Measurements from ENCODE around the gene NRIP3.
"Not testable (repeated sequence)": the region's sequence is repeated elsewhere in the genome, so short reads cannot be mapped to it uniquely, and the experiment has no call there.

NRIP3 gene

GRCh38 chr11:9017773-9018172 lies 14.0 kb upstream of the NRIP3 start:
- H3K4me3 ChIP-seq (ENCODE audit: low read depth, low read length), result no peak overlapping the region
- DNase-seq (ENCODE audit: low read depth), result peak; percentile 7

DNA sequence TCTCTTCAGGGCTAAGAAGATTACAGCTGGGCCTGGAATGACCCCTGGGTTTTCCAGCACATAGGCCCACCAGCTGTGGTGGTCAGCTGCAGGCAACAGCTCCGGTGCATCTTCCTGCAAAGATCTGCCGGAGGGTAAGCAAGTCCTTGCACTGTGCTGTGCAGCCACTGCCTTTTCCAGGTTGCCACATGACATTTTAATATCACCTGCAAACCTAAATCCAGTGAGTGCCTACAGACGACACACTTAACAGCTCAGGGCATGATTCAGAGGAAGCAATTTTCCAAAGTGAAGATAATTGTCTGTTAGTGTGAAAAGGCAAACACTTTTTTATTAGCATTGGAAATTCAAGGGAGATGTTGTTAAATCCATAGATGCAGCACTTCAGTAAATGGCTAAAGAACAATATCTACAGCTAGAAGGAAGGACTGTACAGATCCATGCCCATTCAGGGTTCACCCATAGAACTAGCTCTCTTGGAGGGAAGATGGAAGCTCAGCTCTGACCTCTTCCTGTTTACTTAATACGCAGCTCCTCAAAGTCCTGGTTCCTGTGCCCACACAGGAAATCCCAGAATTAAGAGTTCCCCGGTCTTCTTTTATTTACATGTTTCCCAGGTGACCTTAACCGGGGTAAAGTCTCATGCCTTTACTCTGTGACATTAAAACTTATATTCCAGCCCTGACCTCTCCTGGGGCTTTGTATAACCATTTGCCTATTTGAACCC lies 13.3 kb upstream of the NRIP3 start:
- no peak for DNase-seq (ENCODE audit: low read depth)
- H3K4me3 ChIP-seq (ENCODE audit: low read depth, low read length), result no peak overlapping the region

- peak; percentile 31 for DNase-seq (ENCODE audit: low read depth)
Observed at GRCh38 chr11:9015677-9016076, 11.9 kb upstream of the NRIP3 start.

DNA sequence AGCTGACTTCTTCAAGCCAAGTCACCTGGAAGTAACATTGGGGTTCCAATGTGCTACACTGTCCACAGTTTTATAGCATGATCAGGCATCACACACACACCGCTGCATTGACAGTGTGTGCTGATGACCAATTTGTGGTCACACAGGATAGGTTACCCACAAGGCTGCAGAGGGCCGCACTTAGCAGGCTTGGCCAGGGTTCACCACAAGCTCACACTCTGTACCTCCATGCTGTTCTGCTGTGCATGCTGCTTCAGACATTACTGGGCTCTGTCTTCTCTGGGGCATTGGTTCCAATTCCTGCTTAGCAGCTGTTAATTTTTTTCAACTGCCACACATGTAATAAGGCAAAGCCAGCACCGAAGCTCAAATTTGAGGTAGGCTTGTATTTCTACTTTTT lies 11.0 kb upstream of the NRIP3 start:
- no peak for DNase-seq (ENCODE audit: low read depth)
- no peak overlapping the region for H3K4me3 ChIP-seq (ENCODE audit: low read depth, low read length)

More at GRCh38 chr11:9015677-9016076, 11.9 kb upstream of the NRIP3 start:
- no peak overlapping the region for H3K4me3 ChIP-seq (ENCODE audit: low read depth, low read length)

GRCh38 chr11:9013373-9013772 lies 9.6 kb upstream of the NRIP3 start:
- H3K4me3 ChIP-seq (ENCODE audit: low read depth, low read length), result no peak overlapping the region
- no peak for DNase-seq (ENCODE audit: low read depth)

DNA sequence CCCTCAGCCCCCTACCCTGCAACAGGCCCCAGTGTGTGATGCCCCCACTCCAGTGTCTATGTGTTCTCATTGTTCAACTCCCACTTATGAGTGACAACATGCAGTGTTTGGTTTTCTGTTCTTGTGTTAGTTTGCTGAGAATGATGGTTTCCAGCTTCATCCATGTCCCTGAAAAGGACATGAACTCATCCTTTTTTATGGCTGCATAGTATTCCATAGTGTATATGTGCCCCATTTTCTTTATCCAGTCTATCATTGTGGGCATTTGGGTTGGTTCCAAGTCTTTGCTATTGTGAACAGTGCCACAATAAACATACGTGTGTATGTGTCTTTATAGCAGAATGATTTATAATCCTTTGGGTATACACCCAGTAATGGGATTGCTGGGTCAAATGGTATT lies 5.7 kb upstream of the NRIP3 start:
- not testable (repeated sequence) for DNase-seq (ENCODE audit: low read depth); H3K4me3 ChIP-seq (ENCODE audit: low read depth, low read length)

GRCh38 chr11:9008661-9009060 lies 4.9 kb upstream of the NRIP3 start:
- DNase-seq (ENCODE audit: low read depth), result no peak

GRCh38 chr11:9008011-9008550 lies 4.3 kb upstream of the NRIP3 start:
- no peak for DNase-seq (ENCODE audit: low read depth)
- H3K4me3 ChIP-seq (ENCODE audit: low read depth, low read length), result no peak overlapping the region

More at GRCh38 chr11:9008661-9009060, 4.9 kb upstream of the NRIP3 start:
- H3K4me3 ChIP-seq (ENCODE audit: low read depth, low read length), result no peak overlapping the region

DNA sequence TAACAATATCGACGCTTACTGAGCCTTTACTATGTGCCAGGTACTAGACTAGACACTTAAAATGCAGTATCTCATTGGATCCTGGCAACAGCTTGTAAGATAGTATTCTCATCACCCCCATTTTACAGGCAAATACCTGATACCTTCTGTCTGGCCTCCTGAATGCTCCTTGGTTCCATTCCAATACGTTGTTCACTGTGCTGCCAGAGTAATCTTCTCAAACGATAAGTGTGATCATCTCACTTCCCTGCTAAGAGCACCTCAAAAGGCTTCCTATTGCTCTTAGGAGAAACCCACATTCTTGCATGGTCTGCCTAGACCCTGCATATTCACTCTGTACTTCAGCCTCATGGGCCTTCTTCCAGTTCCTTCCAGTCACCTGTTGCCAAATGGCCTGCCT lies 1.3 kb upstream of the NRIP3 start:
- H3K4me3 ChIP-seq (ENCODE audit: low read depth, low read length), result no peak overlapping the region
- DNase-seq (ENCODE audit: low read depth), result no peak

GRCh38 chr11:9004183-9004926 lies 554 bp upstream of the NRIP3 start:
- H3K4me3 ChIP-seq (ENCODE audit: low read depth, low read length), result peak overlapping the region; percentile 52
- DNase-seq (ENCODE audit: low read depth), result no peak

DNA sequence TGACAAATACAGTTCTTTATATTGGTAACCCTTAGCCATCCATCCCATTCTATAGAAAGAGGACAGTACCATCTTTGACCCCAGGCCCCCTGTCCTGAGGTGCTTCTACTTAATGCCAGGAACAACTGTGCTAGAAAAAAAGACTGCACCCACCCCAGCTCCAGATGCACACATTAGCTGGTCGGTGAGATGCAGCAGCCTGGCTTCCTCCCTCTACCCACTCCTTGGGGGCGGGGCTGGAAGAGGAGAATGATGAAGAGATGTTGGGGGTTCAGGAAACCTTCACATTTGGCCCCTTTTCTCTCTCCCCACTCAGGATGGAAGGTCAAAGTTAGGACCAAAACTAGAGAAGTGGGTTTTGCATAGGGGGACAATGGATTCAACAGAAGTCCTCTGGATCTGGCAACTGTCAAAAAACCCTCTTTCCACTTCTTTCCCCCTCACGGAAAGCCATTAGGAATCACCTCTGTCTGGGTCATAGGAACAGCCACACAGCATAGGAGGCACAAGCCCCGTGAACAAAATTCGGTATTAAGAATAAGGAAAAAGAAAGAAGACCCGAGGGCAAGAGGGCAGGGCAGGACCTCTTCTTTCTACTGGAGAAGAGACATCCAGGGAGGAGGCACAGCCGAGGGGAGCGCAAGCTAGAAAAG lies 755 bp downstream of the NRIP3 start:
- H3K4me3 ChIP-seq (ENCODE audit: low read depth, low read length), result peak overlapping the region; percentile 52
- no peak for DNase-seq (ENCODE audit: low read depth)

DNA sequence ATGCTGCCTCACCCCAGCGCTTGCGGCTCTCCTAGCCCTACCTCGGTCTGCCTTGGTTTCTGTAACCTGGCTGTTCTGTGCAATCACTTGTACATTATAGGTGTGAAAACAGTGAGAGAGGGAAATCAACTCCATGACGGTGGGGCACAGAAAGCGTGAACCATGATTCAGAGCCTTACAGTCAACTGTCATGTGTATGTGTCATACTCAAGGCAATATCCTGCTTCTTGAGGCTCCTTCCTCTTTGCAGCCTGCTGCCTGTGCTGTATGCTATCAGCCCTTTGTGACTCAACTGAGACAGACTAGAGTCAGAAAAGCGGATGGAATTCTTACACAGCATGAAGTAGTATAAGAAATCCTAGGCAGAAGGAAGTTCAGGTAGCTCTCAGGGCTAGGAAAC lies 2.1 kb downstream of the NRIP3 start:
- H3K4me3 ChIP-seq (ENCODE audit: low read depth, low read length), result no peak overlapping the region
- DNase-seq (ENCODE audit: low read depth), result peak; percentile 60

DNA sequence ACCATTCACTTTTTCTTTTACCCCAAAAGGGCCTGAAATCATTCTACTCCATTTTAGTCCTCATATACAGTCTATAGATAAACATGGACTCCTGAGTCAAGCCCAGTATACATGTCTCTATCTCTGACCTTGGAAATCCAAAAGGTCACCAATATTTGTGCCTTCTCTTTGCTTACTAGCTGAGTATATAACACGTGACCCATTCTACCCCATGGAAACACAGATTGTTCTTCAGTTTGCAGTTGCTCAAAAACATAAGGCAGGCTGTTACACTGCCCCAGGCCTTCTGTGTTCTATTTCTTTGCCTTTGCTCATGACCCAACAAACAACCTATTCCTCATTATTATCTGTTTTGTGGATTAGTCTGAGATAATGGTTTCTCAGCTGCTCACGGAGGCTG lies 5.8 kb downstream of the NRIP3 start:
- DNase-seq (ENCODE audit: low read depth), result no peak
- H3K4me3 ChIP-seq (ENCODE audit: low read depth, low read length), result no peak overlapping the region

DNA sequence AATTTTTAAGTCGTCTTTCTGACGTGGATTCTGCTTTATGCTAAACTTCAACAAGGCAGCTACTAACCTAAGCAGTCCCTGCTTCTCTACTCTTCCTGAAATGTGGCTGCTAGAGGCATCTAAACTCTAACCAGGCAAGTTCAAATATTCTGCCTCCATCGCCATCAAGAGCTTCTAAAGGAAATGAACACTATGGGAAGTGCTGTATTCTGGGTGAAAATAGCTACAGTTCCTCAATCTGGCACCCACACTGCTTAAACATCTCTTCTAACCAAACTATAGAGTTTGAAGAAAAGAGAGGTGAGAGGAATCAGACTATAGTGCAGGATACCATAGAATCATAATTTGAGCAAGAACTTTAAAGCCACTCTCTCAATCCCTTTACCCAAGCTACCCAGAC lies 6.3 kb downstream of the NRIP3 start:
- no peak overlapping the region for H3K4me3 ChIP-seq (ENCODE audit: low read depth, low read length)
- DNase-seq (ENCODE audit: low read depth), result no peak

DNA sequence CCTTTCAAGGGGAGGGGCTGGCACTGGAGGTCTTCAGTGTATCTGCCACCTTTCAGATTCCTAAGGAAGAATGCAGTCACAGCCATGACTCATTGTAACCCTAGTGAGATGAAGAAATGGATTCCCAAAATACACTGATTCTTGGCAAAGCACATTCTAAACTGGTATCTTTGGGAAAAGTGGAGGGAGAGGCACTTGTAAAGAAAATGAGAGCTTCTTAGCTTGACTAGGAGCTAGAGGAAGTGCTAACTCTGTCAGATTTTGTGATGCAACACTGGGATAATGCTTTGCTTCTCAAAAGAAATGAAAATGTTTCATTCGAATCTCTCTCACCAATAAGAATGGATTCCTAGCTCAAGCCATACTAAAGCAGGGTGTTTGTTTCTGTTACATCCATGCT lies 14.3 kb downstream of the NRIP3 start:
- H3K4me3 ChIP-seq (ENCODE audit: low read depth, low read length), result no peak overlapping the region
- DNase-seq (ENCODE audit: low read depth), result peak; percentile 15

- no peak for DNase-seq (ENCODE audit: low read depth)
Observed at GRCh38 chr11:8988329-8989234, 15.2 kb downstream of the NRIP3 start.

GRCh38 chr11:8987446-8987845 lies 16.4 kb downstream of the NRIP3 start:
- DNase-seq (ENCODE audit: low read depth), result no peak
- no peak overlapping the region for H3K4me3 ChIP-seq (ENCODE audit: low read depth, low read length)

More at GRCh38 chr11:8988329-8989234, 15.2 kb downstream of the NRIP3 start:
- no peak overlapping the region for H3K4me3 ChIP-seq (ENCODE audit: low read depth, low read length)

DNA sequence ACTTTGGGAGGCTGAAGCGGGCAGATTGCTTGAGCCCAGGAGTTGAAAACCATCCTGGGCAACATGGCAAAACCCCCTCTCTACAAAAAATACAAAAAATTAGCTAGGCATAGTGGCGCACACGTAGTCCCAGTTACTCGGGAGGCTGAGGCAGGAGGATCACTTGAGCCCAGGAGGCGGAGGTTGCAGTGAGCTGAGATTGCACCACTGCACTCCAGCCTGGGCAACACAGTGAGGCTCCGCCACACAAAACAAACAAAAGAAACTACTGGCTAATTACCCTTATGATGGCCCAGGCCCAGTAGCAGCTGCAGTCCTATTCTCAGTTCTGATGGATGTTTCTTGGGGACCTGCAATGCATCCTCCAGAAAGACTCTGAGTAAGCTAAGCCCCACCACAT lies 17.0 kb downstream of the NRIP3 start:
- not testable (repeated sequence) for H3K4me3 ChIP-seq (ENCODE audit: low read depth, low read length); DNase-seq (ENCODE audit: low read depth)

DNA sequence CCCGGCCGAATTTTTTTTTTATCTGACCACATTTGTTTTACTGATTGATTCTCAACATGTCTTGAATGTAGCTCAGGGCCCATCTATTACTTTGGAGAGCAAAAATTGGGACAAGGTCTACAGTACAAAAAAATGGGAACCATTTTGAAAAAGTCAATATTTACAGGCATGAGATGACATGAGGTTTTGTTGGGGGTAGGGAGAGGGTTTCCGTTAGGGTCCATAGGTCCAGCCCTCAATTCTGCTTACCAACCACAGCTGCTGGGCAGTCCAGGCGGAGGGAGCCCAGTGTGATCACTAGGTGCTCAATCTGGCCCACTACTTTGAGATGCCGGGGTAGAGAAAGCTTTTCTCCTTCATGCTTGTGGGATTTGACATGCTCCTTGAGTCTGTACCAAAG lies 18.3 kb downstream of the NRIP3 start:
- no peak for DNase-seq (ENCODE audit: low read depth)
- H3K4me3 ChIP-seq (ENCODE audit: low read depth, low read length), result no peak overlapping the region
